GM18526 (cell line): ENCODE results near the gene ATG4B.

Experiments used
- POLR2A ChIP-seq: IDR thresholded peaks from 3 replicates; pipeline ENCODE4 v1.6.1; 2011; ENCODE audit not compliant: insufficient read length; ENCODE audit errors: extremely low read depth

The ATG4B gene

DNA sequence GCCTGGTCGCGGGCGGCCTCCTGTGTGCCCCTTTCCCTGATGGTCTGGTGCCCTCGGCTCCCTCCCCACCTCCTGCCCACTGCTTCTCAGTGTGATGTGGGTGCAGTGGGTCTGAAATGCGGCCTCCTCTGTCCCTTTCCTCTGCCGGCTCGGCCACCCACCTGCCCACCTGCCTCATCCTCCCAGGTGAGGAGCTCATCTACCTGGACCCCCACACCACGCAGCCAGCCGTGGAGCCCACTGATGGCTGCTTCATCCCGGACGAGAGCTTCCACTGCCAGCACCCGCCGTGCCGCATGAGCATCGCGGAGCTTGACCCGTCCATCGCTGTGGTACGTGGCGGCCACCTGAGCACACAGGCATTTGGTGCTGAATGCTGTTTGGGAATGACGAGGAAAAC lies 30.9 kb downstream of the ATG4B start:
- no peak for TF ChIP-seq POLR2A

DNA sequence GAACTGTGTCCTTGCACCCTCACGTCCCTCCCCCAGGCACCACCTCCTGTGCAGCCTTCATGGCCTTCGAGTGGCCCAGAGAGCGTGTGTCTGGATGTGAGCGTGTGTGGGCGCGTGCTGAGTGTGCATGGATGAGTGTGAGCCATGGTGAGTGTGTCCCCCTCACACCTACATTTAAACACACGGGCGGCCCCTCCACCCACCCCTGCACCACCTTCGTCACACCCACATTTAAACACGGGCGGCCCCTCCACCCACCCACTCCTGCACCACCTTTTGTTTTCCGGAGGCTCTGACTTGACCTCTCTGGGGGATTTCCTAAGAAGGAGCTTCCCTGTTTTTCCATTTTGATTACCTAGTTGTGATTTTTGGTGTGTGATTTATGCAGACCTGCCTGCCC lies 31.3 kb downstream of the ATG4B start:
- TF ChIP-seq POLR2A, result no peak

DNA sequence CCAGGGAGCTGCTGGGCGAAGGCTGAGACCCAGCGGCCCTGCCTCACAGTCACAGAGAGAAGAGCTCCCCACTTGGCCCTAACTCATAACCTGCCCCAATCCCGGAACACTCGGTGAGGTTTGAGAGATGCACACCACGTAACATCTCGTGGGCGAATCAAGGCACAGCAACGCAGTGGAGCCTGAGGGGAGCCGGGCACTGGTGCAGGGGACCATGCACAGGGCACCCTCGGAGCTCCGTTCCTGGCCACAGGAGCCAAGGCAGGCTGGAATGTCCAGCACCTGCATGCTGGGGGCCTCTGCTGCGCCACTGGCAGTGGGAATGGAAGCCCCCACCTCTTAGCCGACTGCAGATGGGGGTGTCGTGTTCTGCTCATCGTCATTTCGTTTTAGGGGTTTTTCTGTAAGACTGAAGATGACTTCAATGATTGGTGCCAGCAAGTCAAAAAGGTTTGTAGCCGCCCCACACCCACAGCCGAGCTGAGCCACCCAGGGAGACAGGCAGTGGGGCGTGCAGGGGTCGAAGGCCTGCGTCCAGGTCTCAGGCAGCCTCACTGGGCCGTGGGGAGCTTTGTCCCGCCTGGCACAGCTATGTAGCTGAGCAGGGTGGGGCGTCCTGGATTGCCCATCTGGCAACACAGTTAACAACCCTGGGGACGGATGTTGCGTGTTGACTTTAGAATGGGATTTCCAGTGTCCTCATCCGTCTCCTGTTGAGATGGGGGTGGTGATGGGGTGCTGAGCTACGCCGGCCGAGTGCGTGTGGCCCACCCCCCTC lies 33.0 kb downstream of the ATG4B start:
- TF ChIP-seq POLR2A, result no peak

DNA sequence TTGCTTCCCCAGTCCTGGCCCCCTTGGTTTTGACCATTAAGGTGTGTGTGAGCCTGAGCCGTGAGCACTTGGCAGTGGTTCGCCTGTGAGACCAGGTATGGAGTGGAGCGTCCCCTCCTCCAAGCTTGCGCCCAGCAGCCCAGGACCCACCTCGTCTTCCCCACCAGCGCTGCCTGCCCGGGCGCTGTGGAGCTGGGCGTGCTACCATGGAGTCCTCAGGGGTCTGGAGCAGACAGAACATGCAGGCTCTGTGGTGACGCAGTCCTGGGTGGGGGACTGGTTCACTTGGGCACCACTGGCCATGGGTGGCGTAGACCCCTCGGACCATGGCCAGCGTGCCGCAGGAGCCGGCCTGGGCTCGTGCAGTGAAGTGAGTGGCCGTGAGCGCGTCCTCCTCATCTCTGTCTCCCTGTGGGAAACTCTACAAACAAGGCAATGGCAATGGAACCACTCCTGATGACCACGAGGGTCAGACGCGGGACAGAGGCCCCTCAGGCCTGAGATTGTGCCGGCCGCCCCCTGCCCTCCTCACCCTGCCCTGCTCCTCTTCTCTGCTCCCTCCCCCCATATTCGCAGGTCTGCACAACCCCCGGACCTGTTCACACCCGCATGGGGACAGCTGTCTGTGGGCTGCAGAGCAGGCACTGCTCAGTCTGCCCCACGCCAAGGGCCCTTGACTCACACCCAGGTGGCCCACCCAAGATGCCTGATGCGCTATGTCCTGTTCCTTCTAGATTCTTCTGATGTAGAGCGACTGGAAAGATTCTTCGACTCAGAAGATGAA lies 34.2 kb downstream of the ATG4B start:
- TF ChIP-seq POLR2A, result no peak

DNA sequence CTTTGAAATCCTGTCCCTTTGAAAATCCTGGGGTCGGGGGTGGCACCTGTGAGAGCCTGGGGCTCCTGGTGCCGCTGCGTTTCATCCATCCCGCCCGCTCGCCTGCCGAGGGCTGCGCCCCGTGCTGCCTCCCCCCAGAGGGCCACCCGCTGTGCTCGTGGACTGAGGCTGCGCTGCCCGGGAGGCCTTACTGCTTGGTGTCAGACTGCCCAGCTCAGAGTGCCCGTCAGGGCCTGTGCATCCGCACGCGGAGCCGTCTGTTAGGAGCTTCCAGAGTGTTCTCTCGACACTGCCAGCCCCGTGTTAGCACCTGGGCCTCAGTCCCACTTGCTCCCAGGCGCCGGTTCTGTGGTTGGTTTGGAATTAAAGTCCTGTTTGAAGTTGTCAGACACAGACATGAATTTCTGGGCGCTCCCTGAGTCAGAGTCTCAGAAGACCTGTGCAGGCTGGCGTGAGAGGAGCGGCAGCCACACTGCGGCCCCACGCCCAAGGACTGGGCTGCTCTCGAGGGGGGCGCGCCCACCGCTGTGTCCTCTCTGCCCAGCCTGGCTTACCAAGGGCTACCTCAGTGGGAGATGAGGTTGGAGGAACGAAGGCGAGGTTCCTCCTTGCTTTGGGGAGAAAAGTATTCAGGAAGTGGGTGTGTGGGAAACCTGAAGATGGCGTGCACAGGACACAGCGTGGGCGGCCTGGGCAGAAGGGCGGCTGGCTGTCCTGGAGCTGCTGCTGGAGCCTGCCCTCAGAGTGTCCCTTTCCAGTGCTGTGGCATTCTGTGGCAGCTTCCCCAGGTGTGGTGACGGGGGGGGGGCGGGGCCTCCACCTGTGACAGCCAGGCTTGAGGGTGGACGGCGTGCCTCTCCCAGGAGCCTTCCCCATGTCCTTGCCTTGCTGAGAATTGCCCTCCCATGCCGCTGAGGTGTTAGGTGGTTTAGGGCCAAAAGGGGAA lies 35.0 kb downstream of the ATG4B start:
- no peak for TF ChIP-seq POLR2A

DNA sequence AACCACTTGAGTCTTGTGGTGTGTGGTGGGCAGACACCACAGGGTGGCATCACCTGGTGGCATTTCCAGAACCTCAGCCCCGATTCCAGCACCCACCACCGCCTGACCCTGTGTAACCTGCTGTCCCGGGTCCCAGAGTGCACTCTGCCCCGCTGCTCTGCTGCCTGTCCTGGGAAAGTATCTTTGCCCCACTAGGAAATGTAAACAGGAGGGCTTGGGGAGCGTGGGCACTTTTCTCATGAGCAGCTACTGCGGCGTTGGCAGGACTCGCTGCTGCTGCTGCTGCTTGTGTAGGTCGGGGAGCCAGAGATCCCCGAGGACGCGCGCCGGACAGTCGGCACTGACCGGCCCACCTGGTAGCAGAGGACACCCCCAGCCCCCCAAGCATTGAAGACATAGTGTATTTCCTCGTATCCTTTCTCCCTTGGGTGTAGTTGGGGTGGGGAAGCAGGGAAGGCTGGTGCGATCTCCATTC lies 35.7 kb downstream of the ATG4B start:
- TF ChIP-seq POLR2A, result no peak

DNA sequence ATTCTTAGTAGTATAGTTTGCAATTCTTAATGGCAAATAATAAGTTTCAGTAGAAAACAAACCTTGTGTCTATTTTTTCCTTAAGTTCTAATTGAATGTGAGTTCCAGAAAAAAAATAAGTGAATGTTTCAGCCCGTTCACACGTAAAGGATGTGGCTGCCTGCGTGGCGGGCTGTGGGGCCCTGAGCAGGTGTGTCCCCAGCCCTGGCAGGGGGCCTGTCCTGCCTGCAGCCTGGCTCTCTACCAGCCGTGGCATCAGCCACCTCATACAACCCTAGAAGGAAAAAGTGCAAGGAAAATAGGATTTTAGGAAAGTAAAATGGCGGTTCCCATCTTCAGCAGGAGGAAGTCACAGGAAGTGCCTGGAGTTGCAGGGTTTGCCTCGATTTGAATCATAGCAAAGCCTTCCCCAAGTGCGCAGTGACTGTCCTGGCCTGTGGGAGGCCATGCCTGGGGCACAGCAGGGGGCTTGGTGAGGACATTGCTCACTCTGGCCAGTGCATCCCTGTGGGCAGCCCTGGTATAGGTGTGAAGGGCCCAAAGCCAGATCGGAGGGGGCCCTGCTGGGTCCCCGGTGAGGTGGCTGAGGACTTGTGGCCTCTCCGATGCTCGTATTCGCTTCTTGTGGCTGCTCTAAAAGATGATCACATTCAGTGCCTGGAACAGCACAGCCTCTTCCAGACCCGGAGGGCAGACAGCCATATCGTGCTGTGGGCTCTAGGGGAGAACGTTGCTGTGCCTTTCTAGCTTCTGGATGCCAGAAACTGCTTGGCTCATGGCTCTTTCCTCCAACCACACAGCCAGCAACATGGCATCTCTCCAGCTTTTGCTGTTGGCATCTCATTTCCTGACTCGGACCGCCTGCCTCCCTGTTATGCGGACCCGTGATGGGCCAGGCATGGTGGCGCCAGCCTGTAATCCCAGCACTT lies 36.6 kb downstream of the ATG4B start:
- no peak for TF ChIP-seq POLR2A

DNA sequence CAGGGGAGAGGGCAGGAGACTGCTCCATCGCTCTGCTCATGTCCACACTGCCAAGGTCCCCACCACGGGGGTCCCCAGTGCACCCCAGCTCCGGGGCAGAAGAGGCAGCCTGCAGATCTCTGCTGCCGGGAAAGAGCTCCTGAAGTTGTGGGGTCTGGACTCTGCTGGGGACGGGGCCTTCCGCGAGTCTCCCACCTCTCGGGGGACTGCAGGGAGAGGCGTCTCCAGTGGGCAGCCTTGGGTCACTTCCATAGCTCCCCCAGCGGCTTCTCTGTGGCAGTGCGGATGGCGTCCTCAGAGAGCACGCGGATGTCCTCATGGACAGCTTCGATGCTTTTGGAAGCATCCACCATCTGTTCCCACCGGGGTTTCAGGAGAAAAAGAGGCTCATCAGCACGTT lies 38.4 kb downstream of the ATG4B start:
- TF ChIP-seq POLR2A, result no peak

DNA sequence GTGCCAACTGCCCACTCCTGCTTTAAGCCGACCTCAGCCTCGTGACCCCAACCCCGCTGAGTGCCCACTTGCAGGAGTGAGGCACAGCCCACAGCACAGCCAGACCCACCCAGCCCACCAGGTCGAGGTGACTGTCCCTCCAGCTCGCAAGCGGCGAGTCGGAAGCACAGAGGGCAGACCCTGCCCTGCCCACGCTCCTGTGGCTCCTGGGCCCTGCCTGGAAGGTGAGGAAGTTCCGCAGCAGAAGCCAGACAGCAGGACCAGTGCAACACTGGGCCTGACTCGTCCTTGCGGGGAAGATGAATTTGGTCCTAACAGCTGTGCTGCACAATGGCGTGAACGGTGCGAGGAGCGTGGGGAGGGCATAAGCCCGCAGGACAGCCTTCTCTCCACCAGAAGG lies 39.2 kb downstream of the ATG4B start:
- TF ChIP-seq POLR2A, result no peak

DNA sequence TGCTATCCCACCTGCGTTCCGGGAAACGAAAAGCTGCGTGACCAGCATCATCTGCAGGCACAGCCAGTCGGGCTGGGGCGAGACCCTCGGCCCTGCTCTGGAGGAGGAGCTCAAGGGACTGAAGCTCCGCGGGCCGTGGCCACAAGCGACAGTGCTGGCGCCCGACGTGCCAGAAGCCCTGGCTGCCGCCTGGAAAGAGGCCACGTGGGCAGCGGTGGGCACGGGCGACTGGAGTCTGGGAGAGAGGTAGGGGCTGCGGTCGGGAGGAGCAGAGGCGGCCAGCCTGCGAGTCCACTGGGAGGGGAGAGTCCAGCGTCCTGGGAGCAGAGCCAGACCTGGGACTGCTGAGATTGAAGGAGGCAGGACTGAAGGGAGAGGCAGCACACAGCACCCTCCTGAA lies 39.9 kb downstream of the ATG4B start:
- TF ChIP-seq POLR2A, result no peak

DNA sequence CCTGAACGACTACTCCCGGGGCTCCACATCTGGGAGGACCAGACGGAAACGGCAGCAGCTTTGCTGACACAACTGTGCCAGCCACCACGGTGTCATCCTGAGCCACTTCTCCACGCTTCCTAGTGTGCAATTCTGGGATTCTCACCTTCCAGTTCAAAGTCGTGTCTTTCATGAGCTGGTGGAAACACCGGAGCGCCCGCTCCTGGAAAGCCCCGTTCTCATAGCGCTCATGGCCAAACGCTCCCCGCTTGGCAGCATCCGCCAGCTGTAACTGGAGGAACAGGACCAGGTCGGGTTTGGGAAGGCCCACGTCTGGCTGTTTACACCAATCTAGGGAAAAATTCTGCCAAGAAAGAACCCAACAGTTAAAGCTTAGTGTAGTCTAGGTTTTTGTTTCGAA lies 40.8 kb downstream of the ATG4B start:
- no peak for TF ChIP-seq POLR2A

DNA sequence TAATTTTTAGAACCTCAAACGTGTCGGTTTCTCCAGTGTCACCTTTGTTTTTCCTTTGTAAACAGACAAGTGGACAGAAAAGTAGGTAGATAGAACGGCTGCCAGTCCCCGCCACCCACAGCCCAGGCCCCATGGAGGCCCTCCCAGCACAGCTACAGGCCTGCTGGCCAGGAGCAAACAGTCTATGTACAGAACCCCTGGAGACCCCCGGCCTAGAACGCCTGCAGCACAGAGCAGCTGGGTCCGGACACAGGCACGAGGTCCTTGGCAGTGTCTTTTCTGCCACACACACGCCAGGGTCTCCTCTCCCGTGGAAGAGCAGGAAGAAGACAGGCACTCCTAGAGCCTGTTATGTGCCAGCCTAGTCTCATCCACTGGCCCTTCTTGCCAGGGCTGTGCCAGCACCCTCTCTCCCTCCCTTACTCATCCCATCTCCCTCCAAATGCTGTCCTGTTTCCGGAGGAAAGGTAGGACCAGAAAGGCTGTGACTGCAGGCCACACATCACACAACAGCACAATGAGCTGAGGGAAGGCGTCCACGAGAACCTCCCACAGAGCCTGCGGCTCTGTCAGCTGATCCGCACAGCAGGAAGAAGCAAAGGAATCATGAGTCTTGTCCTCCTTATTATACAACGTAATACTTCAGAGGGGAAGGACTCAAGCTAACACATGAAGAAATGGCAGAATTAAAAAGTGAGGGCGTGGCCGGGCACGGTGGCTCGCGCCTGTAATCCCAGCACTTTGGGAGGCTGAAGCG lies 41.5 kb downstream of the ATG4B start:
- no peak for TF ChIP-seq POLR2A

DNA sequence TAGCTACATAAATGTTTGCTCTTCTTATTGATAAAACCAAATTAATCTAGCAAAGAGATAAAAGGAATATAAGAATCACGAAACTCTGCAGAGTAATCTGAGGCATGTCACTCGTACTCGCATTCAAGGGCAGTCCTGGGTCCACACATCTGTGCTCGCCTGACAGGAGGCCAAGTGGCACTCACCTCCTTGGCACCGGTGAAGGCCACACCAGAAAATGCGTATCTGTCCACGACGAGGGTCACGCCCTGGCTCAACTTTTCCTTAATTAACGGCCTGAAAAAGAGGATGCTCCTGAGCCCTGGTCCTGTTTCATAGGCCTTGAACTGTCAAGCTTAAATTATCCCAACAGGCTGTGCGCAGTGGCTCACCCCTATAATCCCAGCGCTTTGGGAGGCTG lies 42.6 kb downstream of the ATG4B start:
- TF ChIP-seq POLR2A, result no peak

DNA sequence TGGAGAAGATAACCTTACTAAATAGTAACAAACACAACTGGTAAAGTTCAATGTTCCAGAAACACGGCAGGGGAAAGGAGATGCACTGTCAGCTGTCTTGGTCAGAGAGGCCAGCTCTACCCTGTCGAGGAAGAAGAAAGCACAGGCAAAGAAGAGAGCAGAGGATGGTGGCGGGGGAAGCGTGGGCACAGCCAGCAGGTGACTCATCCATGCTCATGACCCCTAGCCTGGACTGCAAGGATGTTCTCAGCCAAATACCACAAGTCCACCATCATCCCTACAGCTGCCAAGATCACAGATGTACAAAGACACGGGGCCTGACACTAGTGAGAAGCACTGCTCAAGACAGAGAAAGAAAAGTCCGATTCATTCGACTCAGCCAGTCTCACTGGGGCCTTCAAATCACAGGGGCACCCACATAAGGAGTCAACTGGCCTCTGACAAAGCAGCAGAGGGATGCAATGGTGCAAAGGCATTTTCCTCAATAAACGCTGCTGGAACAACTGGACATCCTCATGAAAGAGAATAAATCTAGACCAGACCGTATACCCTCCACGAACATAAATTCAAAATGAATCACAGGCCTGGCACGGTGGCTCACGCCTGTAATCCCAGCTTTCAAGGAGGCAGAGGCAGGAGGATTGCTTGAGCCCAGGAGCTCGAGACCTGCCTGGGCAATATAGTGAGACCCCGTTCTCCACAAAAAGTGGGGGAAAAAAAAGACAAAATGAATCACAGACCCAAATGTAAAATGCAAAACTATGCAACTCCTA lies 43.5 kb downstream of the ATG4B start:
- no peak for TF ChIP-seq POLR2A
